HG03280 (cell line): Measurements from ENCODE around the gene CRTC1.
"Not testable (repeated sequence)": the region's sequence is repeated elsewhere in the genome, so short reads cannot be mapped to it uniquely, and the experiment has no call there.

Experiments
- ATAC-seq: cut with Tn5 transposase; IDR thresholded peaks from one replicate; pipeline ENCODE4 v1.9.1; 2021; ENCODE audit warnings: mild to moderate bottlenecking, moderate library complexity; ENCODE audit not compliant: unreplicated experiment

The CRTC1 gene

GRCh38 chr19:18798384-18799352 is 115.2 kb downstream of the CRTC1 start:
- no peak for ATAC-seq

DNA sequence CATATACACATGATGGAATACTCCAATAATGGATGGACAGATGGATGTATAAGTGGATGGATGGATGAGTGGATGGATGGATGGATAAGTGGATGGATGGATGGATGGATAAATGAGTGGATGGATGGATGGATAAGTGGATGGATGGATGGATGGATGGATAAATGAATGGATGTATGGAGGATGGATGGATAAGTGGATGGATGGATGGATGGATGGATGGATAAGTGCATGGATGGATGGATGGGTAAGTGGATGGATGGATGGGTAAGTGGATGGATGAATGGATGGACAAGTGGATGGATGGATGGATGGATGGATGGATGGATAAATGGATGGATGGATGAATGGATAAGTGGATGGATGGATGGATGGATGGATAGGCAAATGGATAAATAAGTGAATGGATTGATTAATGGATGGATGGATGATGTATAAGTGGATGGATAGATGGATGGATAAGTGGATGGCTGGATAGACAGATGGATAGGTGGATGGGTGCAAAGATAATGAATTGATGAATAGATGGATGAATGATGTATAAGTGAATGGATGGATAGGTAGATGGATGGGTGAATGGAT is 116.0 kb downstream of the CRTC1 start:
- ATAC-seq: no peak

- no peak for ATAC-seq
Observed at GRCh38 chr19:18800079-18800478, 116.6 kb downstream of the CRTC1 start.

- ATAC-seq: no peak
Observed at GRCh38 chr19:18800636-18801035, 117.2 kb downstream of the CRTC1 start.

DNA sequence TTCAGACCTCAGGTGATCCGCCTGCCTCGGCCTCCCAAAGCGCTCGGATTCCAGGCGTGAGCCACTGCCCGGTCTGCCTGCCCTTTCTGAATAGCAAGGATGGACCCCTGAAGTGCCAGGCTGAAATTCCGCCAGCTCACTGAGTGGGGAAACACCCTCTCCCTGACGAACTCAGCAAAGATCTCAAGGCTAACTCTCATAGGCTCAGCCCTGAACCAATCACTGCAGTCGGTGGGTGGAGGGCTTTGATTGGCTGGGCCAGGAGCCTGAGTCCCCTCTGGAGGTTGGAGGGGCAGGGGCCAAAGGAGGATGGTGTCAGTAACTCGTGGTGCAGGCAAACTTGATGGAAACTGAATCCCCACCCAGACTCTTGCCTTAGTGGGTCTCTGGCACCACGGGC is 118.9 kb downstream of the CRTC1 start:
- ATAC-seq: no peak

DNA sequence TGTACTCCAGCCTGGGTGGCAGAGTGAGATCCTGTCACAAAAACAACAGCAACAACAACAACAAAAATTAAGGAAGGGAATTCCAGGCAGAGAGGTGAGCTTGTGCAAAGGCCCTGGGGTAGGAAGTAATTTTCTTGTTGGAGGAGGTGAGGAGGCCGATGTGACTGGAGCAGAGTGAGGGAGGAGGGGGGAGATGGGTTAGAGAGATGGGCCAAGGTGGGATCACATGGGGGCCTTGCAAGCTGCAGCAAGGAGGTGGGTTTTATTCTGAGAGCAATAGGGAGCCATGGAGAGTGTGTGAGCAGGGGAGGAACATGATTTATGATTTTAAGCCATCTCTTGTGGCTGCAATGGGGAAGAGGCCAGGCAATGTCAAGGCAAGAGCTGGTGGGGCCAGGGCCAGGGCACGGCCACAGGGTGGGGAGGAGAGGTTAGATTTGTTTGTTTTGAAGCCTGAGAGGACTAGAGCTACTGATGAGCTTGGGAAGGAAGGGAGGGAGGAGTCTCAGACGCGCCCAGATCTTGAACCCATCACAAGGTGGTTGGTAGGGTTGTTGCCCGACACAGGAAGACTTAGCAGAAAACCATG is 120.2 kb downstream of the CRTC1 start:
- ATAC-seq: no peak

DNA sequence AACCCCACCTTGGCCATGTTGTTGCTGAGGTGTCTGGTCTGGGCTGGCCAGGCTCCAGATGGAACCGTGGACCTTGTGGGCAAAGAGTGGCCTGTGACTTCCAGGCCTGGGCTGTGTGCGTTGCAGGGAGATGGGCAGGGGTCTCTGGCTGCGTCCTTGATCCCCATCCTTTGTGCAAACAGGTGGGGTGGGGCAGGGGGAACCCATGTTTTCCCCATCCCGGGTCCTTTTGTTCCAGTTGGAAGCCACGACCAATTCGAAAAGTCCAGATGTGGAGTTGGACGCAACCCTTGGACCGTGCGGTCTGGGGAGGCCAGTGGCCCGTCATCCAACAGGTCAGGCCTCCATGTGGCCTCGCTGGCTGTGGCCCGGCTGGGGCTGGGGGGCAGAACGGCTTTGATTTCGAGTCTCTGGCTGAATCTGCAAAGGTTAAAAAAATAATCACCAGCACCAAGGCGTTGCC is 120.7 kb downstream of the CRTC1 start:
- no peak for ATAC-seq

DNA sequence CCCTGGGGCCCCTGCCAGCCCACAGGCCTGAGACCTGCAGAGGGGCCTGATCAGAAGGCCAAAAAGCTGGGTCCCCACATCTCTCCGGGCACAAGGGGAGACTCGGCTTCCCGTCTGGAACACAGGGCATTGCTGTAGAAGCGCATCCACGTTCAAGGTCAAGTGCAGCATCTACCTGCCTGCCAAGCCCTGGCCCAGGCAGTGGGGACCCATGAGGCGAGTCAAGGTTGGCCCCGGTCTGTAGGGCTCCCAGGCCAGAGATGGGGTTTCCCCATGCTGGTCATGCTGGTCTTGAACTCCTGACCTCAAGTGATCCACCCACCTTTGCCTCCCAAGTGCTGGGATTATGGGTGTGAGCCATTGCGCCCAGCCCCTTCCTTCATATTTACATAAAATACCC is 121.2 kb downstream of the CRTC1 start:
- ATAC-seq: no peak

- ATAC-seq: no peak
Observed at GRCh38 chr19:18807861-18808331, 124.4 kb downstream of the CRTC1 start.

- no peak for ATAC-seq
Observed at GRCh38 chr19:18809149-18809868, 125.8 kb downstream of the CRTC1 start.

- not testable (repeated sequence) for ATAC-seq
Observed at GRCh38 chr19:18811638-18812037, 128.2 kb downstream of the CRTC1 start.

- ATAC-seq: no peak
Observed at GRCh38 chr19:18814063-18814462, 130.6 kb downstream of the CRTC1 start.

GRCh38 chr19:18815673-18816072 is 132.2 kb downstream of the CRTC1 start:
- ATAC-seq: no peak

DNA sequence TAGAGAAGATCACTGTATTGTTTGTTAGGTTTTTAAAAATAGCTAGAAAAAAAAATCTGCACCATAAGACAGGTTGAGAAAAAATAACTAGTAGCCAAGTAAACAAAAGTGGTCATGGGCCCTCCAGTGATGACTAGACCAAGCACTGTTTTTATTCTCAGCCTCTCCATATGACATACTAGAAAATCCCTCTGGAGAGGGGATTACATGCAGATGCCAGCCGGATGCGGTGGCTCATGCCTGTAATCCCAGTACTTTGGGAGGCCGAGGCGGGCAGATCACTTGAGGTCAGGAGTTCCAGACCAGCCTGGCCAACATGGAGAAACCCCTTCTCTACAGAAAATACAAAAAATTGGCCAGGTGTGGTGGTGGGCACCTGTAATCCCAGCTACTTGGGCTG is 133.2 kb downstream of the CRTC1 start:
- ATAC-seq: not testable (repeated sequence)

GRCh38 chr19:18817574-18817973 is 134.1 kb downstream of the CRTC1 start:
- no peak for ATAC-seq

GRCh38 chr19:18828786-18829185 is 145.3 kb downstream of the CRTC1 start:
- ATAC-seq: no peak

DNA sequence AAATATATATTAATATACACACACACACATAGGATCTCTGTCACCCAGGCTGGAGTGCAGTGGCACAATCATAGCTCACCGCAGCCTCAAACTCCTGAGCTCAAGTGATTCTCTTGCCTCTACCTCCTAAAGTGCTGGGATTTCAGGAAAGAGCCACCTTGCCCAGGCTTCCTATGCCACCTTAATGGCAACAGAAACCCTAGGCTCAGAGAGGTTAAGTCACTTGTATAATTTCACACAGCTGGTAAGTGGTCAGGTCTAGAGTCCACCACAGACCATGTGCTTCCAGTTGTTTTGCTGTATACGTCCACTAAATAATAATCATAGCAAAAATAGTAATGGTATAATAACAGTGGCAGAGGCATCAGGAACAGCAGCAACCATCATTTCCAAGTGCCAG is 147.0 kb downstream of the CRTC1 start:
- ATAC-seq: no peak

- ATAC-seq: peak; percentile 74
Observed at GRCh38 chr19:18831524-18832305, 148.2 kb downstream of the CRTC1 start, which contains the start of gene UPF1. Gene UPF1 (plus strand): TSS chr19:18831959. CDS start chr19:18832210, 251 bp downstream.
